ENCODE measurements around the gene PNLIPRP2. TPM values are rescaled to one million over a fixed set of nuclear protein-coding genes. Genes with fewer than 3 reads are reported as not detected.

Gene PNLIPRP2
- total RNA-seq, 1 donor from 2014 or later = not detected

DNA sequence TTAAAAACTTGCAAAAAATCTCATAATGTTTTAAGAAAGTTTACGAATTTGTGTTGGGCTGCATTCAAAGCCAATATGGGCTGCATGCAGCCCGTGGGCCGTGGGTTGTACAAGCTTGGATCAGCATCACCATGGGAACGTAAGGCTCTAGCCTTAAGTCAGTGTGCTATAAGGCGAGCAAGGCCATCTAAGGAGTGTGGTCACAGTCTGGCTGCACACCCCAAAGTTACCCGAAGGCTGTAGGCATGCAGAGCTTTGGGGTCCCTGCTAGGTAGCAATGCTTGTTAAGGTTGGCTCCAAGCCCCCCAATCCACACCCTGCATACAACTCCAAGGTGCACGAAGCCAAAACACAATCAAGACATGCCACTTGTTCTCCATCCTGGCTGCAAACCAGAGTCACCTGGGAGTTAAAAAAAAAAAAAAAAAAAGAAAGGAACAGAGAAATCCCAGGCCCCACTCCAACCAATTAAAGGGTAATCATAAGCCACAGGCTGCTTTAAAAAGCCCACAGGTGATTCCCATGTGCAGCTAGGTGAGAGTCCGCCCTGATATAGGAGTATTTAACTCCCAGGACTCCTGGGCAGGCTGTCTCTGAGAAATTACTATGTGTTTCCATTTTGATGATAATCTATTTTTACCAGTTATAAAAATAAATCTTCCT, 8.5 kb upstream of the PNLIPRP2 start:
- DNase-seq (ENCODE audit: low read depth in 2 of 2) = no peak

DNA sequence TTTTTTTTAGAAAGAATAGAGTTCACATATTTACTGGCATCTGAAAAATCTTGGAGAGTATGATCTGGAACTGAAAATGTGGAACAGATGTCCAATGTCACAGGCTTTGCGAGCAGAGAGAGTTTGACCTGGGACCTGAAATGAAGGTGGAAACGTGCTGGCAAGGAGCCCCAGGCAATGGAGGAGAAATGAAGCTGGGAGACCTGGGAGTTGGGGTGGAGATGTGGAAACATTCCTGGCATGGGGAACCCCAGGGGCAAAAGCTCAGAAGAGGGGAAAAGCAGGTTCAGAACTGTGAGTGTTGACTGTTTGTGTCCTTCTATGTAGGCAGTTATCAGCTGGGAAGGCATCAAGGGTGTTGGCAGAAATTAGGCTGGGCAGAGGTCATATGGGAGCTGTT, 7.3 kb upstream of the PNLIPRP2 start:
- no peak for DNase-seq (ENCODE audit: low read depth in 2 of 2)

DNA sequence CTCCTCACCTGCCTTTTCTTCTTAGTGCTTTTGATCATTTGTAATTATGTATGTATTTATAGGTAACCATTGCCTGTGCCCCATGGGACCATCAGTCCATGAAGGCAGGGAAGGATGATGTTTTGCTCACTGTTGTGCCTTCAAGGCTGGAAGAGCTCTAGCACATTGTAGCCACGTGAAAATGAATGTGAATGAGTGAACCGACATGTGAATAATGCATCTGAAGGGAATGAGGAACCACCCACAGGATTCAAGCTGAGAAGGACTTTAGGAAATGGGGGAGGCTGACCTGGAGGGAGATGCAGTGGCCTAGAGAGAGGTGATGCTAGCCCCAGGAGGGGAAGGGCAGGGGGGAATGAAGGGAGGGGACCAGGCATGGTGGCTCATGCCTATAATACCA, 6.0 kb upstream of the PNLIPRP2 start:
- no peak for DNase-seq (ENCODE audit: low read depth in 2 of 2)

DNA sequence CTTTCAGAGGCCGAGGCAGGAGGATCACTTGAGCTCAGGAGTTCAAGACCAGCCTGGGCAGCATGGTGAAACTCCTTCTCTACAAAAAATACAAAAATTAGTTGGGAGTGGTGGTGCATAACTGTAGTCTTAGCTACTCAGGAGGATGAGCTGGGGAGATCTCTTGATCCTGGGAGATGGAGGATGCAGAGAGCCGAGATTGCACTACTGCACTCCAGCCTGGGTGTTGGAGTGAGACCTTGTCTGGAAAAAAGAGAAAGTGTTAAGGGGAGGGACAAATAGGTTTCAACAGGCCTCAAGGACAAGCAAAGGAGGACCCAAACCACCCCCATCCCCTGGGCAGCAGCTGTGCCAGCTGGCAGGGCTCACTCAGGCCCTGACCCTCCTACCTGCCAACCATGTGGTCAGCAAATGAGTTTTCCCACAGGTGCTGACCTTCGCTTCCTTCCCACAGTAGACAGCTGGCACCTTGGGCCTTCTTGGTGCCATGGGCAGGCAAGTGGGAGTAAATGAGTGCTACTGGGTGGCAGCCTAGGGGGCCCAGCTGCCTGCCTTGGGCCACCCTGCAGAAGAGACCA, 5.5 kb upstream of the PNLIPRP2 start:
- no peak for DNase-seq (ENCODE audit: low read depth in 2 of 2)

DNA sequence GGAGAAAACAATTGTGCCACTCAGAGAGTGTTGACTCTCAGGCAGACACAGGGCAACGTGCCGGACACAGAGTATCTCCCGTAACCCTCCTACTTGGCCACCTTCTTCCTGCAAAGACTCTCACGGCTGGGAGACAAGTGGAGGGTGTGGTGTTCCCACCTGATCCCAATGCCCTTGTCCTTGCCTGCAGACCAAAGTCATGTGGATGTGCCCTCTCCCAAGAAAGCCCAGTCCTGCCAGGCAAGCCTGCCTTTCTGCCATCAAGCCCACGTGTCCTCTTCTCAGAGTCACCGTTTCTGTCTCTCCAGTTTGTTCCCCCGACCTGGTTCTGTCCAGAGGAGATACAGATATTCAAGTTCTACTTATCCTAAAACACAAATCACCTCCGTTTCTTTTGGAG, 723 bp downstream of the PNLIPRP2 start:
- no peak for DNase-seq (ENCODE audit: low read depth in 2 of 2)

DNA sequence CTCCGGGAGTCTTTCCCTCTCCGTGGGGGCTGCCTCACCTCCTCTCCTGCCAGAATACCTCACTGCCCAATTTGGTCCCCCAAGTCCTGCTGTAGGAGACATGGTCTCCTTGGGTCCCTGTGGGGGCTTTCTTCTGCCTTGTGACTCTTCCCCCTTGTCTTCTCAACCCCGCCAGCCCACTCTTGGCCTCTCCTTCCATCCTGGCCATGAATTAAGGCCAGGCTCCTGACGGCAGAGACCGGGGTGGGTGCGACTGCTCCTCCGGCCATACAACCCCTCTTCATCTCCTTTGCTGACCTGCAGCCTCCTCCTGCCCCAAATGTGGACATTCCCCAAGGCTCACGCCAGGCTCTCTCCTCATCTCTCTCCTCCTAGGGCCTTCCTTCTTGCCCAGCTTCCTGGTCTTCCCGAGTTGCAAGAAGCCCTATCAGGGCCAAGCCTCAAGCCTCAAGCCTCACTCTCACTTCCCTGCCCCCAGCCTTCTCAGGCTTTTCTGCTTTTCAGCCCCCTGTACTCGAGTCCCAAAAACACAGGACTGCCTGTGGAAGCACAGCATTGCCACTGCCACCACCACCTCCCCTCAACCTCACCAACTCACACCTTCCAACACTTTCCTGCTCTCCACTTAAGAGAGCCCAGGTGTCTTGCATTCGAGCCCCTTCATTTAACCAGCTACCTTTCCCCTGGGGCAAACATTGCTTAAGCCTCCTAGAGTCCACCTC, 1.3 kb downstream of the PNLIPRP2 start:
- DNase-seq (ENCODE audit: low read depth in 2 of 2) = no peak

DNA sequence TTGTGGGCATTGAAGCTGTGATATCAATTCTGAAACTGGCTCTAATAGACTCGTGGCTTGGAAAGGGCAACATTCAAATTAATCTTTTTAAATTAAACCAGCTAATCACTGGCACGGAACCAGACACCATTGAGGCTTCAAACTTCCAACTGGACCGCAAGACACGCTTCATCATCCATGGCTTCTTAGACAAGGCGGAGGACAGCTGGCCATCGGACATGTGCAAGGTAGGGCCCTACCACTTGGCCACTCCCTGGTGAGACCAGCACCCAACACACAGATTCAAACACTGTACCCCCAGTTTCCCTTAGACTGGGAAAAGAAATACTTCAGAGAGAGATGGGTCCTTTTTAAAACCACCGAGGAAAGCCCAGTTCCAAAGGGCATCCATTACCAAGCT, 5.1 kb downstream of the PNLIPRP2 start:
- no peak for DNase-seq (ENCODE audit: low read depth in 2 of 2)

DNA sequence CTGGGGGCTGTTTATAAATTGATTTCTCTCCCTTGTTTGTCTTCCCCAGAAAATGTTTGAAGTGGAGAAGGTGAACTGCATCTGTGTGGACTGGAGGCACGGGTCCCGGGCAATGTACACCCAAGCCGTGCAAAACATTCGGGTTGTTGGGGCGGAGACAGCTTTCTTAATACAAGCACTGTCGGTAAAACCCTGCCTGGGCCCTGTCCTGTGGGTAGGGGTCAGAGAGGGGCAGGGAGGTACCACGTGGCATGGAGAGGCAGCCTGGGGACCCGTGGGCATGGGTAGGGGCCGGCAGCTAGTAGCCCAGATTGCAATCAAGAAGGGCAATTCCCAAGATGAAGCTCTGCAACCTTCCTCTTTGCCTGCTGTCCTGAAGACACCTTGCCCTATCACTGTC, 6.1 kb downstream of the PNLIPRP2 start:
- no peak for DNase-seq (ENCODE audit: low read depth in 2 of 2)

DNA sequence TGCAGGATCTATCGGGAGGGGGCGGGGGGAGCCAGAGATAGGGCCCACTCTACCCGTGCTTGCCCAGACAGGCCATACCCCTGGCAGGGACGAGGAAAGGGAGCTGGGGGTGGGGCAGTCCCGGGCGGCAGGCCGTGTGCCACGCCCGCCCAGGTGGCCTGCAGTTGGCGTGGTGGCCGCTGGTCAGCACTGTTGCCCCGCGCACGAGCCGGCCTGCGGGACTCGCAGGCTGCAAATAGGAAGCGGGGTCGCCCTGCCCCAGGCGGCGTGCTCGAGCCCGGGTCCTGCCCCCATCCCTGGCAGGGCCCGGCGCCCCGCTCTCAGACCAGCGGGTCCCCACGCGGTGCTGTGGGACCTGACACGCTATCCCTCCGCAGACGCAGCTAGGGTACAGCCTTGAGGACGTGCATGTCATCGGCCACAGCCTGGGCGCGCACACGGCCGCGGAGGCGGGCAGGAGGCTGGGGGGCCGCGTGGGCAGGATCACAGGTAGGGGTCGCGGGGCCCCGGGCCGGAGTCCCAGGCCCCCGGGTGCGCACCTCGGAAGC, 6.7 kb downstream of the PNLIPRP2 start:
- DNase-seq (ENCODE audit: low read depth in 2 of 2) = no peak

DNA sequence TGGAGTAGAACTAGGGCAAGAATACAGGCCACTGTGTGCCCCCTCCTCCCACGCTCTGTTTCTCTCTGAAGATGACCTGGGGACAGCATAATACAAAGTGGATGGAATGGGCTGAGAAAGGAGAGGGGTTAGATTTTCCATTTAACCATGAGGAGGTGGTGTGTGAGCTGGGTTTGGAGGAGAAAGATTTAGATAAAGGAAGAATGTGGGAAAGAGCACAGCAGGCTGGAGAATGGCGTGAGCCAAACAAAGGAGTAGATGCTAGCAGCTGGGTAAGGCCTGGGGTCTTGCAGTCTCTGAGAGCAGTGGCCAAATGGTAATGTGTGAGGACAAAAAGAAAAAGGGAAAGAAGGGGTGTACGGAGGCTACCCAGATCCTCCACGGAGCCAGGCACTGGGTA, 8.6 kb downstream of the PNLIPRP2 start:
- no peak for DNase-seq (ENCODE audit: low read depth in 2 of 2)

DNA sequence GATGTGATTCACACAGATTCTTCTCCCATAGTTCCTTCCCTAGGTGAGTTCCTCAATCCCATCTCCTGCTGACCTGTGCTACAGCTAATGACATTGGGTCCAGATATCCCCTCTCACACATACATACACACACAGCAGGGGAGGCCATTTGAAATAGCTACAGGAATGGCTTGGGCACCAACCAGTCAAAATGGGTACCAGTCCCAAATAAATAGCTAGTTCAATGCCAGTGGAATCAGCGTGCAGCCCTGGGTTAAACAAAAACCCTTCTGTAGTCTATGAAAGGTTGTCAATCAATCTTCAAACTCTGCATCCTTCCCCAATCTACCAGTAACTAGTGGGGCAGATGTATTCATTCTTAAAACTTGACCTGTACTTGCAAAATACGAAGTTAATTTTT, 9.3 kb downstream of the PNLIPRP2 start:
- DNase-seq (ENCODE audit: low read depth in 2 of 2) = no peak

DNA sequence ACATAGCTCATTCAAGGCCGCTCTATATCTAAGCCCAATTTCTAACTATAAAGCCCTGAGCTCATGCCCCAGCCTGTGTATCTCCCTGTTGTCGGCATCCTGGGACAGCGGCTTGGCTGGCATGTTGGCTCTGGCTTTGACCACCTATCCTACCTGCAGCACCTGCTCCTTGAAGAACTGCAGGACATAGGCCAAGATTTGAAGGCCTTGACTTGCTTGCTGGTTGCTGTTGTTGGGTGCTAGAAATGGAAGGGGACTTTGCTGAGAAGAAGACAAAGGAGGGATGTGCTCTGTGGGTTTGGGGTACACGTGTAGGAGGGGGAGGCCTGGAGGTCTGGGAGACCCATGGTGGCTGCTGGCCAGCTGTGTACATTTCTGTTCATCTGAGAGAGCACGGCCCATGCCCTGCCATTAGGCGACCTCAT, 11.1 kb downstream of the PNLIPRP2 start:
- no peak for DNase-seq (ENCODE audit: low read depth in 2 of 2)

DNA sequence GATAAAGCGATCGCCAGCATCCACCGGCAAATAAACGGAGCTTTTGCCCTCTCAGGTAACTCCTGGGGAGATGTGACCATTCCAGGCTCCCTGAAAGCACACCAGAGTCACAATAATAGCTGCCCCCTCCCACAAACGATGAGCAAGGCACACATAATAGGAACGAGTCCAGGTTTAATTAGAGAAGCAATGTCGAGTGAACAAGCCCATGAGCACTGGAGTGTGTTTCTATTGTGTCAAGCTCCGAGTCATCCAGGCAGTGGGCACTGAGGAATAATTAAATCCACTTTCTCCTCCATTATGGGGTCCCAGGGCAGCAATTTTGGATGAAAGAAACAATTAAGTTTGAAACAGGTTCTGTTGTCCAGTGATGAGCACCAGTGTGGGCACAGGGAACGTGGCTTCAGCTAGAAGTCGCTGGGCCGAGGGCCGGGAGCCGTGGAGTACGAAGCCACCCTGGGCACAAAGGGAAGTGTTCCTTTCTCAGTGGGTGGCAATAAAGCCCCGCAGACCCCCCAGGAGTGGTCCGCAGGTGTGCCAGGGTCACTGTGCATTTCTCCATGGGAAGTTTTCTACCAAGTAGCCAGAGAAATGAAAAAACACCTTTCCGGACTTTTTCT, 12.0 kb downstream of the PNLIPRP2 start:
- no peak for DNase-seq (ENCODE audit: low read depth in 2 of 2)

DNA sequence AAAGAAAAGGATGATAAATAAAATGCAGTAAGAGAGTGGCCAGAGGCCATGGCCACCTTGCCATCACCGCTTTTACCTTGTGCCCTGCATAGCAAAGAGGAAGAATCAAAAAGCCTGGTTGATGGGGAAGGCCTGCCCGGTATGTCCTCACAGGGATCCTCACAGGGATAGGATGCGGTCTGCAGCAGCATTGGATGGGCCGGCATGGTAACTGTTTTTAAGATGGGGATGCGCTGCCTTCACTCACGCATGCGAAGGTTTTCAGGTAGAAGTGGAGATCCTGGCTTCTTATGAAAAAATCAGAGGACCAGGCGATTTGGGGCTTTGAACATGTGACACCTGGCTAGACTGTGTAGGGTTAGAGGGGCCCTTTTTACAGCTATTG, 12.5 kb downstream of the PNLIPRP2 start:
- no peak for DNase-seq (ENCODE audit: low read depth in 2 of 2)

DNA sequence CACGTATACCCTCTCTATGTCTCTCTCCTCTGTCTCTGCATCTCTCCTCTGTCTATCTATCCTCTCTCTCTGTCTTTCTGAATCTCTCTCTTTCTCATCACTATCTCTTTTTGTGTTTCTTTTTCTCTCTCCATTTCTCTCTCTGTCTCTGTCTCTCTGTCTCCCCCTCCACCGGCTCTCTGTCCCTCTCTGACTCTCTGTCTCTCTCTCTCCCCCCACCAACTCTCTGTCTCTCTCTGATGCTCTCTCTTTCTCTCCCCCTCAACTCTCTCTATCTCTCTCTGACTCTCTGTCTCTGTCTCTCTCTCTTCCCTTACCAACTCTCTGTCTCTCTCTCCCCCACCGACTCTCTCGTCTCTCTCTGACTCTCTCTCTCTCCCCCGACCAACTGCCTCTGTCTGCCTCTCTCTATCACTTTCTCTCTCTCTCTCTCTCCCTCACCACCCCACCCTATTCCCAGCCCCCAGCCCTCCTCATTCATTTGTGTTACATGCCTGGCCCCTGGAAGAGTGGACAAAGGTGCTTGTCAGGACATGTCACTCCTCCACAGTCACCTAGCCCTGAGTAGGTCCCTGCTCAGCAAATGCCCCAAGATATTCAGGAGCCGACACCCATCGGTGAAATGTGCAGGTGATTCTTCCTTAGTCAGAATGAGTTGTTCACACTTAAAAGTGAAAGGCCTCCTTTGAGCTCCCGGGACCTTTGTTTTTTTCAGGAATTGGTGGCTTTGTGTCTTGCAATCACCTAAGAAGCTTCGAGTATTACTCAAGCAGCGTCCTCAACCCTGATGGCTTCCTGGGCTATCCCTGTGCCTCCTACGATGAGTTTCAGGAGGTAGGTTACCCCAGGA, 13.6 kb downstream of the PNLIPRP2 start:
- DNase-seq (ENCODE audit: low read depth in 2 of 2) = no peak

DNA sequence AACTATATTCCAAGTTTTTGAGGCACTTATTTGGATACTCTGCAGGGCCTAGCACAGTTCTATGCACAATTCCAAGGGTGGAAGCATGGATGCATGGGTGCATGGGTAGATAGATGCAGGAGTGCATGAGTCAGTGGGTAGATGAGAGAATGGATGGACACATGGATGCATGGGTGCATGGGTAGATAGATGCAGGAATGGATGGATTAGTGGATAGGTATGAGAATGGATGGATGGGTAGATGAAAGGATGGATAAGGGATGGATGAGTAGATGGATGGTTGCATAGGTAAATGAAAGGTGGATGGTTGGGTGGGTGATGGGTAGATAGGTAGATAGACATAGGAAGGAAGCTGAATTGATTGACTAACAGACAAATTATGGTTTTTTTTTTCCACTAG, 15.6 kb downstream of the PNLIPRP2 start:
- no peak for DNase-seq (ENCODE audit: low read depth in 2 of 2)

DNA sequence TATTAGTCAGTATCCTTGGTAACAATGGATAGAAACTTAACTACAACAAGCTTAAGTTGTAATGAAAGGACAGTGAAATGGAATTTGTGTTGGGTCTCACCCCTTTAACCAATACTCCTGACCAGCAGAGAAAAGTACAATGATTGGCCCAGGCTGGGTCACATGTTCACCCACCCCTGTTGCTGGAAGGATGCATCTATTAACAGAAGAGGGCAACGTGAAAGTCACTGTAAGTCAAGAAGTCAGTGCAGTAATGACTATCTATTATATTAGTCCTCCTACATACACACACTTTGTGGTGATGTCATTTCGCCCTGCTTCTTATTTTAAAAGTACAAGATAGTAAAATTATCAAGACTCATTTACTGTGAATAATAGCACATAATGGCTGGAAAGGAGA, 16.2 kb downstream of the PNLIPRP2 start:
- DNase-seq (ENCODE audit: low read depth in 2 of 2) = no peak

DNA sequence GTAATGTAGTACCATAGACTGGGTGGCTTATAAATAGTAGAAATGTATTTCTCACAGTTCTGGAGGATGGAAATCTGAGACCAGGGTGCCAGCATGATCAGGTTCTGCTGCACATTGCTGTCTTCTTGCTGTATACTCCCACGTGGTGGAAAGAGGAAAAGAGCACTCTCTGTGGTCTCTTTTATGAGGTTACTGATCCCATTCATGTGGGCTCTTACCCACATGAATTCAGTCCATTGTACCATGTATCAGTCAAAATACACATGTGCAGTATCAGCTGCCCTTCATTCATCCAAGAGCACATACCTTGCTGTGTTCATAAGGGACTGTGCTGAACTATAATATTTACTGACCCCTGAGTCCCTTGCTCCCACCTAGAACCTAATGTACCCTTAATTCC, 17.1 kb downstream of the PNLIPRP2 start:
- DNase-seq (ENCODE audit: low read depth in 2 of 2) = no peak

DNA sequence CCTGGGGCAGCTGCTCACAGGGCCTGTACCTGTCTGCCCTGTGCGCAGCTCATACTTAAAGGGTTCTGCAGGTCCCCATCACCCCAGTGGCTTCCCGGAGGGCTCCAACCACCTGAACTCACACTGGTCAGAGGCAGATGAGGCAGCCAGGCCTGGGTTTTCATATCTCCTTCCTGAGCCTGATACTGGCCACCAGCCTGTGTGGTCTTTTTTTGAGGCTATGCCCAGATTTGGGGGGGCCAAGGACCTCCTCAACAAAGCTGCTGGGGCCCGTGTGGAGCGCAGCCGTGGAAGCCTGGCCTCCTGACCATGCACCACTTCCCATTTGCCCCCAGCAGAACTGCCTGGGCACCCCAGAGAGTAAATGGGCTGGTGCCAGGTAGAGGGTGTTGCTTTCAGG, 25.7 kb downstream of the PNLIPRP2 start:
- DNase-seq (ENCODE audit: low read depth in 2 of 2) = no peak

DNA sequence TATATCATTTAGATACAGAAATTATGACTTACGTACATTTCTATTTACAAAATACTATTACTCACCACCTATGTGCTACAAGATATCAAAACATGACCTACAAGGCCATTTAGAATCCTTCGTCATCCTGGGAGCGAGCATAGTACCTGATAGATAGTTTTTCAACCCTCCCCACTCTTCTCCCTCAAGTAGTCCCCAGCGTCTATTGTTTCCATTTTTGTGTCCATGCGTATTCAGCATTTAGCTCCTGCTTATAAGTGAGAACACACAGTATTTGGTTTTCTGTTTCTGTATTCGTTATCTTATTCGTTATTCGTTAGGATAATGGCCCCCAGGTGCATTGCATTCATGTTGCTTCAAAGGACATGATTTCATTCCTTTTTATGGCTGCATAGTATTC, 28.1 kb downstream of the PNLIPRP2 start:
- no peak for DNase-seq (ENCODE audit: low read depth in 2 of 2)

DNA sequence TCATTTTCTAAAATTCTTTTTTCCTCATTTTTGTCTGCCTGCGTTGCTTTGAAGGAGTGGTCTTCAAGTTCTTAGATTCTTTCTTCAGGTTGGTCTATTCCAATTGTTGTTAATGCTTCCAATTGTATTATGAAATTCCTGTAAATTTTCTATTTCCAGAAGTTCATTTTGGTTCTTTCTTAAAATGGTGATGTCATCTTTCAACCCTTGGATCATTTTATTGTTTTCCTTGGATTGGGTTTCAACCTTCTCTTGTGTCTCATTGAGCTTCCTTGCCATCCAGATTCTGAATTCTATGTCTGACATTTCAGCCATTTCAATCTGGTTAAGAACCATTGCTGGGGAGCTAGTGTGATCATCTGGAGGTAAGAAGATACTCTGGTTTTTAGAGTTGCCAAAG, 33.1 kb downstream of the PNLIPRP2 start:
- DNase-seq (ENCODE audit: low read depth in 2 of 2) = no peak

All from dermis microvascular lymphatic vessel endothelial cell (primary cell).